ENCODE results near the gene SEPTIN5. TPM values are rescaled to one million over a fixed set of nuclear protein-coding genes. Genes with fewer than 3 reads are reported as not detected.

The SEPTIN5 gene
- total RNA-seq, 4 donors from 2014 or later, result 4.1 to 8.3 (median 5.9) TPM

- TF ChIP-seq CTCF (IDR thresholded peaks at IDR 0.05; ENCODE audit: low read depth), result no peak
Measured at GRCh38 chr22:19737846-19738663, 23.8 kb downstream of the SEPTIN5 start.

GRCh38 chr22:19738664-19739447 is 24.6 kb downstream of the SEPTIN5 start:
- no peak for TF ChIP-seq CTCF (IDR thresholded peaks at IDR 0.05; ENCODE audit: low read depth)

- no peak for TF ChIP-seq CTCF (IDR thresholded peaks at IDR 0.05; ENCODE audit: low read depth)
Measured at GRCh38 chr22:19739448-19739895, 25.2 kb downstream of the SEPTIN5 start.

DNA sequence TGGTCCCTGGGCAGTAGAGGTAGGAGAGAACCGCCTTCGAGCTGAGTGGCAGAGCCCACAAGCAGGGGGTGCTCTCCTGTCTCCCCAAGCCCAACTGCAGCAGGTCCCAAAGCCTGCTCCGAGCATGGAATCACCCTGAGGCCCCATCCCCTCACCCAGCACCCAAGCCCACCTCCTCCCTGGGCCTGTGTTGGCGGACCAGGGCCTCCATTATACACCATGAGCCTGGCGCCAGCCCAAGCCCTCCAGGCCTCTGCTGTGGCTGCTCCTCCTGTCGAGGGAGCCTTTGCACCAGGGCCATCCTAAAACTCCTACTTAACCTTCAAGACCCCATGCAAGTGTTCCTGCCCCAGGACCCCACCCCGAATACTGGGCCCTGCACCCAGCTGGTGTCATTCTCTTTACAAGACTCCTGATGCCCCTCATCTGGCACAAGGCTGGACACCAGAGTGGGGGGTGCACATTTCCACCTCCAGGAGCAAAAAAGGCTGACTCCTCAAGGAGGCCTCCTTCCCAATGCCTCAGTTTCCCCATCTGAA is 25.7 kb downstream of the SEPTIN5 start:
- TF ChIP-seq CTCF (IDR thresholded peaks at IDR 0.05; ENCODE audit: low read depth), result no peak

DNA sequence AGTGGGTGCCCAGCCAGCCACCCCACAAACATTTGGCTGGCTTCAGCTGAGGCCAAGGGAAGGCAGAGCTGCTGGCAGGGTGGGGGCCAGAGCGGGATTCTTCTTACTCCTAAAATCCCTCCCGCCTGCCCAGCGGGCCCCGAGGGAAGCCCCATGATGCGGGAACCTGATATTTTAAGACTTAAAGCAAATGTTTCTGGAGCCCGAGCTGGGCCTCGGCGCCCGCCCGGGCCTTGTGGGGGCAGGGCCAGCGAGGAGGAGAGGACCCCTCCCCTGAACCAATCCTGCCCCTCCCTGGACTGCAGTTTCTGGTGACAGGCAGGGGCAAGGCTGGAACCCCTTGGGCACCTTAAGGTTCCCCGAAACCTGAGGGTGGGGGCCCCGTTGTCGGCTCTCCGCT is 26.3 kb downstream of the SEPTIN5 start:
- TF ChIP-seq CTCF (IDR thresholded peaks at IDR 0.05; ENCODE audit: low read depth), result no peak

DNA sequence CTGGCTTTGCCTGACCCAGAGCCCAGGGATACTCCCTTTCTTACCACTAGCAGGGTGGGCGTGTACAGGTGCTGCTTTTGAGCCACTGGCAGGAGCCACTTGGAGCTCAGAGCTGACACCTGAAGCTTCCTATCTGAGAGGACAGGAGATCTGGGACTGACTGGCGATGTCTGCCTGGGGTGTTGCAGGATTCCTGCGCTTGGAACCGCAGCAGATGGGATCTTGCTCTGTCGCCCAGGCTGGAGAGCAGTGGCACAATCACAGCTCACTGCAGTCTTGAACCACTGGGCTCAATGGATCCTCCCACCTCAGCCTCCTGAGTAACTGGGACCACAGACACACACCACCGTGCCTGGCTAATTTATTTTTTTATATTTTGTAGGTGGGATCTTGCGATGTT is 26.8 kb downstream of the SEPTIN5 start:
- no peak for TF ChIP-seq CTCF (IDR thresholded peaks at IDR 0.05; ENCODE audit: low read depth)
